Kidney capillary endothelial cell (primary cell): ENCODE results near the gene RUFY4.
"Not testable (repeated sequence)": the region's sequence is repeated elsewhere in the genome, so short reads cannot be mapped to it uniquely, and the experiment has no call there.

Experiments
- DNase-seq: peaks from one replicate; pipeline ENCODE4 v3.0.0-alpha.2; 2018; ENCODE audit warnings: low spot score

The RUFY4 gene

GRCh38 chr2:218031771-218032257, 37.2 kb upstream of the RUFY4 start:
- no peak for DNase-seq

- no peak for DNase-seq
Measured at GRCh38 chr2:218032336-218033171, 36.5 kb upstream of the RUFY4 start.

GRCh38 chr2:218033208-218033589, 35.9 kb upstream of the RUFY4 start:
- no peak for DNase-seq

GRCh38 chr2:218033590-218034496, 35.2 kb upstream of the RUFY4 start:
- DNase-seq, result no peak

- DNase-seq, result peak; percentile 72
Measured at GRCh38 chr2:218034497-218035213, 34.4 kb upstream of the RUFY4 start.

- no peak for DNase-seq
Measured at GRCh38 chr2:218035463-218036100, 33.5 kb upstream of the RUFY4 start.

- no peak for DNase-seq
Measured at GRCh38 chr2:218036371-218036770, 32.7 kb upstream of the RUFY4 start.

- DNase-seq, result no peak
Measured at GRCh38 chr2:218039171-218039570, 29.9 kb upstream of the RUFY4 start.

- no peak for DNase-seq
Measured at GRCh38 chr2:218040883-218041282, 28.2 kb upstream of the RUFY4 start.

GRCh38 chr2:218041302-218042168, 27.5 kb upstream of the RUFY4 start:
- DNase-seq, result no peak

GRCh38 chr2:218043100-218043499, 26.0 kb upstream of the RUFY4 start:
- no peak for DNase-seq

- DNase-seq, result no peak
Measured at GRCh38 chr2:218043701-218044109, 25.3 kb upstream of the RUFY4 start.

- not testable (repeated sequence) for DNase-seq
Measured at GRCh38 chr2:218044599-218044998, 24.5 kb upstream of the RUFY4 start.

GRCh38 chr2:218046238-218046637, 22.8 kb upstream of the RUFY4 start:
- no peak for DNase-seq

- DNase-seq, result no peak
Measured at GRCh38 chr2:218047536-218048225, 21.4 kb upstream of the RUFY4 start.

- DNase-seq, result no peak
Measured at GRCh38 chr2:218051903-218052302, 17.1 kb upstream of the RUFY4 start.

- no peak for DNase-seq
Measured at GRCh38 chr2:218059289-218059688, 9.8 kb upstream of the RUFY4 start.

GRCh38 chr2:218060118-218060517, 8.9 kb upstream of the RUFY4 start:
- DNase-seq, result no peak

GRCh38 chr2:218060950-218061660, 7.9 kb upstream of the RUFY4 start:
- DNase-seq, result no peak
